Measurements from ENCODE around the gene HTR3E.

GRCh38 chr3:184154885-184155643, 58.2 kb downstream of the HTR3E start, which contains the start of gene DVL3:
- TF ChIP-seq SUZ12 (IDR thresholded peaks at IDR 0.05; ENCODE audit: extremely low read depth, insufficient read depth, insufficient read length) (no peak), ZNF274 (IDR thresholded peaks at IDR 0.05; ENCODE audit: low read depth, low read length) (no peak)
